ENCODE measurements around the gene STEEP1. TPM values are rescaled to one million over a fixed set of nuclear protein-coding genes. Genes with fewer than 3 reads are reported as not detected.

The STEEP1 gene
- total and polyA plus RNA-seq, 2 of the 13 experiments (the other 11 are each of a cell fraction or from before 2014, with no cell fraction given): 7.7 to 23.1 TPM

DNA sequence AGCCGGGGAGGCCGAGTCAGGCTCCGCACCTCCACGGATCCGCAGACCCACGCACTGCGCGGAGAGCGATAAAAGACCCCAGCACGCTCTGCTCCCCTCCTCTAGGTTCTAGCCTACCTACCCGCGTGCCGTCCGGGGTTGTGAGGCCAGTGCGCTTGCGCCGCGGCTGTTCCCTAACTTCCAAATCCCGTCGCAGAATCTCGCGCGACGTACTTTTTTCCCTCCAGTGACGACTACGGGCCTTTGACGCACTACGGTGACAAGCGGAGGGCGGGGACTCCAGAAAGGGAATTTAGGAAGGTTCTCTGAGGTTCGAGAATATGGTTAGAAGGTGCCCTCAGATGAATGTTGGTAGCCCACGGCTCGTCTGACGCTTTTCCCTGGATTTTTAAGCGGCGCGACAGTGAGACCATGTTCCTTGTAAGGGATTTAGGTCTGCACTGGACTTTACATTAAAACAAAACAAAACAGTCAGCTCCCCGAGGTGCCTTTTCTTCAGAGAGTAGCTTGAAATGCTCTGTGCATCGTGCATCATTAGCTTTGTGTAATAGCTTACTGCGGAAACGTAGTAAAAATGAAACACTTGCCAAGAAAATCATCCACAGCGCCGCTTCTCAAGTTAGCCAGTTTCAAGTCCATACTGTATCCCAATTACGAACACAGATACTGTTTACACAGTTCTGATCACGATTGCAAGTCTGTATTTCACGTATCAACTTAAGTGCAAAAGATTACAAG is 41.2 kb upstream of the STEEP1 start, which contains the start of gene NKRF (continued):
- TF ChIP-seq, protein P1, sequence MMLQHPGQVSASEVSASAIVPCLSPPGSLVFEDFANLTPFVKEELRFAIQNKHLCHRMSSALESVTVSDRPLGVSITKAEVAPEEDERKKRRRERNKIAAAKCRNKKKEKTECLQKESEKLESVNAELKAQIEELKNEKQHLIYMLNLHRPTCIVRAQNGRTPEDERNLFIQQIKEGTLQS (CRISPR knock-in tag; IDR thresholded peaks at IDR 0.05): no peak
- TF ChIP-seq ZNF337 (CRISPR knock-in tag; IDR thresholded peaks at IDR 0.05; ENCODE audit: borderline replicate concordance, low read depth) (no peak), ZBTB21 (CRISPR knock-in tag; IDR thresholded peaks at IDR 0.05) (peak; percentile 86), ZEB1 (IDR thresholded peaks at IDR 0.05; ENCODE audit: insufficient replicate concordance, low read depth) (no peak), ZNF713 (CRISPR knock-in tag; IDR thresholded peaks at IDR 0.05) (no peak), TBL1XR1 (IDR thresholded peaks at IDR 0.05; ENCODE audit: borderline replicate concordance, low read length, partially characterized antibody) (no peak), CREM (IDR thresholded peaks at IDR 0.05) (peak; percentile 63), CREM (CRISPR knock-in tag; IDR thresholded peaks at IDR 0.05) (no peak), ZNF251 (CRISPR knock-in tag; IDR thresholded peaks at IDR 0.05) (no peak)
- TF ChIP-seq, protein P2, sequence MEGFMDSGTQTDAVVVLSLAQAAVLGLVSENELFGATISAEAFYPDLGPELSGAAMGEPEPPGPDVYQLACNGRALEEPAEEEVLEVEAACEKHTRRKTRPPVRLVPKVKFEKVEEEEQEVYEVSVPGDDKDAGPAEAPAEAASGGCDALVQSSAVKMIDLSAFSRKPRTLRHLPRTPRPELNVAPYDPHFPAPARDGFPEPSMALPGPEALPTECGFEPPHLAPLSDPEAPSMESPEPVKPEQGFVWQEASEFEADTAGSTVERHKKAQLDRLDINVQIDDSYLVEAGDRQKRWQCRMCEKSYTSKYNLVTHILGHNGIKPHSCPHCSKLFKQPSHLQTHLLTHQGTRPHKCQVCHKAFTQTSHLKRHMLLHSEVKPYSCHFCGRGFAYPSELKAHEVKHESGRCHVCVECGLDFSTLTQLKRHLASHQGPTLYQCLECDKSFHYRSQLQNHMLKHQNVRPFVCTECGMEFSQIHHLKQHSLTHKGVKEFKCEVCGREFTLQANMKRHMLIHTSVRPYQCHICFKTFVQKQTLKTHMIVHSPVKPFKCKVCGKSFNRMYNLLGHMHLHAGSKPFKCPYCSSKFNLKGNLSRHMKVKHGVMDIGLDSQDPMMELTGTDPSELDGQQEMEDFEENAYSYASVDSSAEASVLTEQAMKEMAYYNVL (CRISPR knock-in tag; IDR thresholded peaks at IDR 0.05; ENCODE audit: borderline replicate concordance): no peak

Measured in HepG2 (cell line).